AG09319 (cell line): ENCODE measurements around the gene EIF1AX.
"Not testable (repeated sequence)": the region's sequence is repeated elsewhere in the genome, so short reads cannot be mapped to it uniquely, and the experiment has no call there.

ENCODE experiments used
- DNase-seq: peaks from one replicate; pipeline ENCODE4 v3.0.0-alpha.2; 2010; ENCODE audit warnings: low read depth; ENCODE audit errors: extremely low read depth
- TF ChIP-seq, protein P1 (sequence below): IDR thresholded peaks from 2 replicates; pipeline ENCODE4 v1.5.1; 2011; ENCODE audit warnings: low read depth, mild to moderate bottlenecking, inconsistent platforms, low read length, moderate library complexity

Gene EIF1AX

DNA sequence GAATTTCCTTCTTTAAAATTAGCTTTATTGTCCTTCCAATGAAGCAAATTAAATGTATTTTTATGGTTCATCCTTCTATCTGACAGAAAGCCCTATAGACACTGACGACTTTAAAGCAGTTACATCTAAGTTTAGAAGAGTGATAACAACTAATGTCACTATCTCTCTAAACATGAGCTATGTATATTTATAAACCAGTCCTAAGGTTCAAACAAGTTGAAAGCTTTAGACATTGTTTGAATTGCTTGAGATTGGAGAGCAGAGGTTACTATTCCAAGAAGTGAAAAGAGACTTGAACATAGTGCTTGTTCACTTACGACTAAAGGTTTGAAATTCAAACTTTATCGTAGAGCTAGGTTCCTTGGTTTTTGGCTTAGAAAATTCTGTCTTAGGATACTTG is 30.2 kb upstream of the EIF1AX start:
- no peak for DNase-seq
- TF ChIP-seq, protein P1, sequence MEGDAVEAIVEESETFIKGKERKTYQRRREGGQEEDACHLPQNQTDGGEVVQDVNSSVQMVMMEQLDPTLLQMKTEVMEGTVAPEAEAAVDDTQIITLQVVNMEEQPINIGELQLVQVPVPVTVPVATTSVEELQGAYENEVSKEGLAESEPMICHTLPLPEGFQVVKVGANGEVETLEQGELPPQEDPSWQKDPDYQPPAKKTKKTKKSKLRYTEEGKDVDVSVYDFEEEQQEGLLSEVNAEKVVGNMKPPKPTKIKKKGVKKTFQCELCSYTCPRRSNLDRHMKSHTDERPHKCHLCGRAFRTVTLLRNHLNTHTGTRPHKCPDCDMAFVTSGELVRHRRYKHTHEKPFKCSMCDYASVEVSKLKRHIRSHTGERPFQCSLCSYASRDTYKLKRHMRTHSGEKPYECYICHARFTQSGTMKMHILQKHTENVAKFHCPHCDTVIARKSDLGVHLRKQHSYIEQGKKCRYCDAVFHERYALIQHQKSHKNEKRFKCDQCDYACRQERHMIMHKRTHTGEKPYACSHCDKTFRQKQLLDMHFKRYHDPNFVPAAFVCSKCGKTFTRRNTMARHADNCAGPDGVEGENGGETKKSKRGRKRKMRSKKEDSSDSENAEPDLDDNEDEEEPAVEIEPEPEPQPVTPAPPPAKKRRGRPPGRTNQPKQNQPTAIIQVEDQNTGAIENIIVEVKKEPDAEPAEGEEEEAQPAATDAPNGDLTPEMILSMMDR = no peak

DNA sequence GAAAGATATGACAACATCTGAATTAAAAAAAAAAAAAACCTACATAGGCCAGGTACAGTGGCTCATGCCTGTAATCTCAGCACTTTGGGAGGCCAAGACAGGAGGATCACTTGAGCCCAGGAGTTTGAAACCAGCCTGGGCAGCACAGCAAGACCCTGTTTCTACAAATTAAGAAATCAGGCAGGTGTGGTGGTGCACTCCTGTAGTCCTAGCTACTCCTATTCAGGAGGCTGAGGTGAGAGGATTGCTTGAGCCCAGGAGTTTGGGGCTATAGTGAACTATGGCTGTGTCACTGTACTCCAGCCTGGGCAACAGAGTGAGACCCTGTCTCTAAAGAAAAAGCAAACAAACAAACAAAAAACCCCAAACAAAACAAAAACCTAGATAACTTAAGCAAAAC is 20.9 kb upstream of the EIF1AX start:
- not testable (repeated sequence) for DNase-seq

DNA sequence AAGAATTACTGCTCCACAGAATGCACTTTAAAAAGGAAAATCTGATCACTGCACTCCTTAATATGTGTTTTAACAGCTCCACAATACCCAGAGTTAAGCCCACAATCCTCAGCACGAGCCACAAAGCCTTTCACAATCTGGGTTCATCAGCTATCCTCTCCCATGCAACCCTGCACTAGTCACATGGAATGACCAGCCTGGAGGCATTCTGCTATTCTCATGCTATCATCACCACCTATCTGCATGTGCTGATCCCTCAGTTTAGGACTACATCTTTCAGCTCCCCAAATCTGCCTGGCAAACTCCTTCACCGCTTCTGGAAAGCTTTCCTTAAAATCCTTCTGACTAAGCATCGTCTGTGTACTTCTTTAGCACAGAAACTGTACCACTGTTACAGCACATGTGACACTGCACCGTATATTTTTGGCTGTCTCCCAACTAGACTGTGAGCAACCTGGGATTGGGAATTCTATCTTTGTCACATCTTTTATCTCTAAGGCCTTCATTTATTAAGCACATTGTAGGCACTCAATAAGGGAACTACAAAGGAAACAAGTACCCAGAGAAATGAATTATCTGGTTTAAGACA is 18.3 kb upstream of the EIF1AX start:
- TF ChIP-seq, protein P1 = no peak
- DNase-seq = no peak

DNA sequence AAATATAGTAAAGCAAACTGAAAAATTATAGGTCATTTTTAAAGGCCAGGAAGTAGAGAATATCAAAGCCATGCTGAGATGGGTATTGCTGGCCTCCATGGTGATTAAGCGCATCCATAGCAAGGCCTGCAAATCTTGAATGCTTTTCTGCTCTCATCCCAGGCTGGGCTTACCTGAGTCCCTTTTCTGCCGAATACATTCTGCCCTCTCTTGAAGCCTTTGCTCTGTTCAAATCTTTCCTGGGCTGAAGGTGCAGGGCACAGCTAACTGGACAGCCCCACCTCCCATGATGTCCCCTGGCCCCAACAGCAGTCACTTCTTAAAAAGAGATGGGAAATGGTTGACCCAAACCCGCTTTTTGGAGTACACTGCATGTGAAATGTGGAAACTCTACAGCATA is 10.1 kb upstream of the EIF1AX start:
- TF ChIP-seq, protein P1 = no peak
- no peak for DNase-seq

DNA sequence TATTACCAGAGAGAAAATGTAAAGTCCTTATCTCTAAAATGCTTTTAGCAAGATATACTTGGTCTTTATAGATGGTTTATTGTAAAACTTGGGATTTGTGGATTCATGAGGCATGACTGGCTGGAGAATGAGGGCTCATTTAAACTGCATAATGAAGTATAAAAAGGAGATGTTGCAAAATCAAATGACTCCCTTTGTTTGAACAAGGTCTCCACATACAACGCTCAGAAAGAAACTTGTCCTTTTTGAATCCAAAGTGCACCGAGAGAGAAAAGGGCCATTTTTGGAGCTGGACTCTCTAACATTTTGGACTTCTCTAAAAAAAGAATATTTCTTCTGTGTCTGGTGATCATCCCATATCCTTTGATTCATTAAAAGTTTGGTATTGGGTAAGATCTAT is 7.7 kb upstream of the EIF1AX start:
- TF ChIP-seq, protein P1 = no peak
- no peak for DNase-seq

DNA sequence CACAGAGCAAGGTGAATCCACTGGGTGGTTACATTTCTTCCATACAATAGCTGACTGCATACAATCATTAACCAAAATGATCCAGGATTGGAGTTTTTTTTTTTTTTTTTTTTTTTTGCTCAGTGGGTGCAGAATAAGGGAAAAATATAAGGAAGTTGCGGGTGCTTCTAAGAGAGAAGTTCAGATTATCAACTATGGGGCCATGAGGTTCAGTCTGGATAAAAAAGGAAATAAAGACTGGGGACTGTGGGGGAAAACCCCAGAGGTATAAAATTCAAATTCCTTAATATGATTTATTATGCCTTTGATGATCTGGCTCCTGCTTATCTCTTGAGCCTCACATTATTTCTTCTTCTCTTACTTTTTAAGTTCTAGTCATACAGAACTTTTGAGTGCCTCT is 5.9 kb upstream of the EIF1AX start:
- no peak for DNase-seq
- TF ChIP-seq, protein P1 = no peak

DNA sequence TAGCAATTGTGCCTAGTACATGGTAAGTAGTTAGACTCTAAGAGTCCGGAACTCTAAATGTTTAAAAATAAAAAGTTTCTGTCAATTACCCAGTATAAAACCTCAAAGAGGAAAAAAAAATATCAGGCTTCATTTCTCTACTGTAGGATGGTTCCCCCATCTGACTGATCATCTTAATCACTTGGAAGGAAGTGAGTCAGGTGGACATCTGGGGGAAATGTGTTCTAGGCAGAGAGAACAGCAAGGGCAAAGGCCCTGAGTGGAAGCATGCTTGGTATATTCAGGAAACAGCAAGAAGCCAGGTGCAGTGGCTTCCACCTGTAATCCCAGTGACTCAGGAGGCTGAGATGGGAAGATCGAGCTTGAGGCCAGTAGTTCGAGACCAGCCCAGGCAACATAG is 2.9 kb upstream of the EIF1AX start:
- no peak for DNase-seq
- TF ChIP-seq, protein P1 = no peak

DNA sequence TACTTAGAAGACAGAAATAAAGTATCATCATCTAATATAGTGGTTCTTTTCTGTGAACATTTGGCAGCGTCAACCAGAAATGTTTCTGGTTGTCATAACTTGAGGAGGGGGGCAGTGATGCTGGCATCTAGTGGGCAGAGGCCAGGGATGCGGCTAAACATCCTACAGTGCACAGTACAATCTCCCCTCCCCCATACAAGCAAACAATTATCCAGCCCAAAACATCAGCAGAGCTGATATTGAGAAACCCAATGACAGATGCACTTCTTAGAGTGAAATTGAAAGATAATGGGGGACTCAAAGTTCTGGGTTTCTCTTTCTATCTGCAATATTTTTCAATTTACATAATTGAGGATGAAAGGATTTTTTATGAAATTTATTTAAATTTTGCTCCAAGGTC is 1.9 kb upstream of the EIF1AX start:
- TF ChIP-seq, protein P1 = no peak
- no peak for DNase-seq
